AG10803 (cell line): ENCODE data around the gene NEUROG2.

Experiments
- DNase-seq: peaks from one replicate; pipeline ENCODE4 v3.0.0; 2010; ENCODE audit warnings: low read depth
- H3K4me3 ChIP-seq: 2 replicates; pipeline ENCODE4 v1.5.1; 2011; ENCODE audit warnings: mild to moderate bottlenecking, low read length, control low read depth
- TF ChIP-seq, protein P1 (sequence below): conservative IDR thresholded peaks from 2 replicates; pipeline ENCODE4 v1.5.1; 2011; ENCODE audit warnings: mild to moderate bottlenecking, low read length, control low read depth, inconsistent platforms

Gene NEUROG2

GRCh38 chr4:112516066-112516470 is at the start of gene NEUROG2:
NEUROG2 (minus strand) TSS chr4:112516180; CDS start chr4:112515475, 705 bp downstream.
- peak within 1 kb of the TSS; percentile 61 for H3K4me3 ChIP-seq
- no peak for DNase-seq
- TF ChIP-seq, protein P1, sequence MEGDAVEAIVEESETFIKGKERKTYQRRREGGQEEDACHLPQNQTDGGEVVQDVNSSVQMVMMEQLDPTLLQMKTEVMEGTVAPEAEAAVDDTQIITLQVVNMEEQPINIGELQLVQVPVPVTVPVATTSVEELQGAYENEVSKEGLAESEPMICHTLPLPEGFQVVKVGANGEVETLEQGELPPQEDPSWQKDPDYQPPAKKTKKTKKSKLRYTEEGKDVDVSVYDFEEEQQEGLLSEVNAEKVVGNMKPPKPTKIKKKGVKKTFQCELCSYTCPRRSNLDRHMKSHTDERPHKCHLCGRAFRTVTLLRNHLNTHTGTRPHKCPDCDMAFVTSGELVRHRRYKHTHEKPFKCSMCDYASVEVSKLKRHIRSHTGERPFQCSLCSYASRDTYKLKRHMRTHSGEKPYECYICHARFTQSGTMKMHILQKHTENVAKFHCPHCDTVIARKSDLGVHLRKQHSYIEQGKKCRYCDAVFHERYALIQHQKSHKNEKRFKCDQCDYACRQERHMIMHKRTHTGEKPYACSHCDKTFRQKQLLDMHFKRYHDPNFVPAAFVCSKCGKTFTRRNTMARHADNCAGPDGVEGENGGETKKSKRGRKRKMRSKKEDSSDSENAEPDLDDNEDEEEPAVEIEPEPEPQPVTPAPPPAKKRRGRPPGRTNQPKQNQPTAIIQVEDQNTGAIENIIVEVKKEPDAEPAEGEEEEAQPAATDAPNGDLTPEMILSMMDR, result no peak

GRCh38 chr4:112564706-112565270 is 48.8 kb upstream of the NEUROG2 start:
- no peak for DNase-seq
- TF ChIP-seq, protein P1, result no peak

GRCh38 chr4:112563431-112564200 is 47.6 kb upstream of the NEUROG2 start:
- TF ChIP-seq, protein P1, result no peak
- DNase-seq, result no peak
- H3K4me3 ChIP-seq, result no peak overlapping the region

More at GRCh38 chr4:112564706-112565270, 48.8 kb upstream of the NEUROG2 start:
- no peak overlapping the region for H3K4me3 ChIP-seq

DNA sequence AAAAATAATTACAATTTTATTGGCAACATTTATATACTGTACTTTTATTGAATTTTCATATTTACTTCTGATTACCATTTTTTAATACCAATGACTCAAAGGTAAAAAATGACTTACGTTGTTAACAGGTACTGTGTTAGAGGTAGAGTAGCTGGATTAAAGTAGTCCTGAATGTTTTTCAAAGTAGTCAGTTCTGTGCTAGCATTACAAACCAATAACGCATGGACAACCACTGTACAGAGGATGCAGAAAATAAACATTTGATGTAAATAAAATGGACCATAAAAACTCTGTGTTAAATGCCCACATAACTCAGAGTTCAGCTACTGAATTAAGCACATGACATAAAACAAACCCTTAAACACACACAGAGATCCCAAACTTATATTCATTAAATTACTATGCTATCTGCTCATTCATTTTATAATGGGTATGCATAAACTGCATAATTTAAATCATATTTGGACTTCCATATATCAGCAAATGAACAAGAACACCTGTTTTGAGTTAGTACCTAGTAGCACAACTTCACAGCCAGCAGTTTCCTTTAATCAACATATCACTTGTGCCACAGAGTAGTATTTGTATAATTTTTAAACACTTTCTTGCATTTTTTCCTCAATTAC is 46.4 kb upstream of the NEUROG2 start:
- H3K4me3 ChIP-seq, result no peak overlapping the region
- TF ChIP-seq, protein P1, result no peak
- no peak for DNase-seq

DNA sequence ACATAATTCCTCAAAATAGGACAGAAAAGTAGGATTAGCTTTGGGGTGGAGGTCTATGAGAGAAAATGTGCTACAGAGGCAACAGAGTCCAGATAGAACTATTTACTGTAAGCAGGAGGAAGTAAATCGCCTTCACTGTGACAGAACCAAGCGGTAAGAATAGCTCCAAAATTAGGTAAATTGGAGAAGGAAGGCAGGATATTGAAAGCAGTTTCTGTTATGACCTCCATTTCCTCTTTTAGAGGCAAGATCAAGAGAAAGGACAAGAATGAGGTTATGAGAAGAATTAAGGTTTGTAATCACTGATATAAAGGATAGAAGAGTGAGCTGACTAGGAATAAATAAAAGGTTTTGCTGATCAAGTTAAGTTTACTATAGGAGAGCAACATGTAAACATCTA is 44.1 kb upstream of the NEUROG2 start:
- H3K4me3 ChIP-seq, result no peak overlapping the region
- DNase-seq, result no peak
- TF ChIP-seq, protein P1, result no peak

DNA sequence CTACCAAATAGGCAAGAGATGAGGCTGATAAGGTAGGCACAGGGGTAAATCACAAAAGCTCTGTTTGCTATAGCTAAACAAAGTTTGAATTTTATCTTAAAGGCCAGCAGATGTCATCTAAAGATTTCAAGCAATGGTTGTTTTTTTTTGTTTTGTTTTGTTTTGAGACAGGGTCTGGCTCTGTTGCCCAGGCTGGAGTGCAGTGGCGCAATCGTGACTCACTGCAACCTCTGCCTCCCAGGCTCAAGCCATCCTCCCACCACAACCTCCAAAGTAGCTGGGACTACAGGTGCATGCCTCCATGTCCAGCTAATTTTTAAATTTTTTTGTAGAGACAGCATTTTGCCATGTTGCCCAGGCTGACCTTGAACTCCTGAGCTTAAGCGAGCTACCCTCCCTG is 43.1 kb upstream of the NEUROG2 start:
- TF ChIP-seq, protein P1, result no peak
- no peak overlapping the region for H3K4me3 ChIP-seq
- no peak for DNase-seq
